ENCODE data around the gene CETP.
"Not testable (repeated sequence)": the region's sequence is repeated elsewhere in the genome, so short reads cannot be mapped to it uniquely, and the experiment has no call there.

The CETP gene

DNA sequence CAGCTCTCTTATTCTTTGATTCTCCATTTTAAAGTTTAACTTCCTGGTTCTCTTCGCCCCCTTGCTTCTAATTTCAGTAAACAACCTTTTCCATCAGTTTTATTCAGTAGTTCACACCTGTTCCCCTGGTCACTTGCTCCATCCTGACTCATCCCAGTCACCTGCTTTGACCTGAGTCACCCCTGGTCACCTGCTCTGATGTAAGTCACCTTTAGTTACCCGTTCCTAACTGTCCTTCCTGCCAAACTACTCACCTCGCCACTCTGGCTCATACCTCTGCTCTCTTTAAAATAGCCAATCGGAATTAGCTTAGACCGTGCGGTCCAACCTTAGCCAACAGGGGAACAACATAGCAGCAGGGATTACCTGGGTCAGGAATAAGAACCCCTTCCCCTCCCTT is 22.9 kb downstream of the CETP start:
- no peak for DNase-seq

DNA sequence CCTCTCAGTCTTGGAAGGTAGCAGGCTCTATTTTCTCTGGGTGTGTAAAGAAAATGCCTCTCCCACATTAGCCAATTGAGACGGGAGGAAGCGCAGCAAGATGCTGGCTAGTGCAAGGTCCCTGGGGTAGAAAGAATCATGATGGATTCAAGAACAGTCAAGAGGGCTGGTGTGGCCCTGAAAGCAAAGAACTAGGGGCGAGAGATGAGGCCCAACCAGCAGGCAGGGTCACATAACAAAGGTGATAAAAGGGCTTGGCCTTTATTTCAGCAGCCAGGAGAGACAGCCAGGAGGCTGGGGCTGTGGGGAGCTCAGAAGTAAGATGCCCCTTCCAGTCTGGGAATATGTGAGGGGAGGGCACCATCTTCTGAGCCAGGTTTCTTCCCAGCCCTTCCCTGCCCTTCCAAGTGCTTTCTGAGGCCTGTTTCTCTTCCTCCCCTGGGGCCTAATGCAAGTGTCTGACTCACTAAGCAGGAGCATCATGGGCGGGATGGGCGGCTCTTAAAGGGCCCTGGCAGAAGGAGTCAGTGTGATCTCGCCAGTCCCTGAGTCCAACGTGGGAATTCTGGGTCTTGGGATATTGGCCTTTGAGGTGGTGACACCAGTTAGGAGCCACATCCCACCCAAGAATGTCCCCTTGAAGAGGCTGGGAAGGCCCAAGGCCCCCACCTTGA is 23.7 kb downstream of the CETP start:
- no peak for DNase-seq

DNA sequence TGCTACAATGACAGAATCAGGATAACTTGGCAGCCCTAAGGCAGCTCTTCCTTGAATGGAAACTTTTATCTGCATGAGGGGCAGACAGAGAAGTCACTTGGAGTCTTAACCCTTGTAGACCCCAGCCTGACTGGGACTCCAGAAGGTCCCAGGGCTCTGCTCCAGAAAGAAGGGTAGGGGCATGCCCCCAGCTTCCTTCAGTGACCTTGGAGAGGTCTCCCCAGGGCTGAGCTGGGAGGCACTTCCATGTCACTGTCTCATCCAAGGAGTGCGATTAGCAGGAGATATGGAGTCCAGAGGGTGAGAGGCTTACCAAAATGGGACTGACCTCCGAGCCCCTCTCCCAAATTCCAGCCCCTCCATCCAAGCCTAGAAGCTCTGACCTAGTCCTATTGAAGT is 24.2 kb downstream of the CETP start:
- DNase-seq, result no peak

DNA sequence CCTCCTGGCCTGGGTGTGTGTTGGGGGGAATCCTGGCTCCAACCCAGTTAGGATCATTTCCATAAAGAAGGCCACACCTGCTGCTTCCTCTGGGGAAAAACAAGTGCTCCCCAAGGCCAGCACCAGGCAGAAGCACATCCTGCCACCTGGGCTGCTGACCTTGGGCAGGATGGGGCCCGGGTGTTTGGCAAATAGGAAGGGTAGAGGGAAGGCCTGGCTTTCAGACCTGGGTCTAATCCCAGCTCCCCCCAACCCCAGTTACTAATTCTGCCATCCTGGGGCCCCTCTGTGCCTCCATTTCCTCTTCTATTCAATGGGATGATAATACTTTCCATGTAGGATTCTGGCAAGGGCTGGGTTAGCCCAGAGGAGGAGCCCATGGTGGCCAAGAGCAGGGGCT is 24.6 kb downstream of the CETP start:
- no peak for DNase-seq

DNA sequence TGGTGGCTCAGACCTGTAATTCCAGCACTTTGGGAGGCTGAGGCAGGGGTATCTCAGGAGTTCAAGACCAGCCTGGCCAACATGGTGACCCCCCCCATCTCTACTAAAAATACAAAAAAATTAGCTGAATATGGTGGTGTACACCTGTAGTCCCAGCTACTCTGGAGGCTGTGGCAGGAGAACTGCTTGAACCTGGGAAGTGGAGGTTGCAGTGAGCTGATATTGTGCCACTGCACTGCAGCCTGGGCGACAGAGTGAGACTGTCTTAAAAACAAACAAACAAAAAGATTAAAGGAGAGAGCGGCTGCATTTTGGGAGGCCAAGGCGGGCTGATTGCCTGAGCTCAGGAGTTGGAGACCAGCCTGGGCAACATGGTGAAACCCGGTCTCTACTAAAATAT is 25.2 kb downstream of the CETP start:
- DNase-seq, result not testable (repeated sequence)

DNA sequence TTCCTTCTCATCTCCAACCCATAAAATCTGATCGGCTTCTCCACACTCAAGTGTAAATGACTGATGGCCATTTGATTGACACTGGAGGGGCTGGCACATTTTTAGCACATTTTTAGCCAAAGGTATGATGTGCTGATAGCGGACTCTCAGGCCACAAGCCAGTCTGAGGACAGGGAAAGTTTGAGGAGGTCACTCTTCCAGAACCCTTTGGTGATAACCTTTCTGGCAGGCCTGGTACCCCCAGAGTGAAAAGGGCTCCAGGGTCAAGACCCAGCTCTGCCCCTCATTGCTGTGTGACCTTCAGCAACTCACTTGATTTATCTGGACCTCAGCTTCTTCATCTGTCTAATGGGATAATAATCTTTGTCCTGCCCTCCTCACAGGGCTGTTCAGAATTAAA is 25.9 kb downstream of the CETP start:
- no peak for DNase-seq

DNA sequence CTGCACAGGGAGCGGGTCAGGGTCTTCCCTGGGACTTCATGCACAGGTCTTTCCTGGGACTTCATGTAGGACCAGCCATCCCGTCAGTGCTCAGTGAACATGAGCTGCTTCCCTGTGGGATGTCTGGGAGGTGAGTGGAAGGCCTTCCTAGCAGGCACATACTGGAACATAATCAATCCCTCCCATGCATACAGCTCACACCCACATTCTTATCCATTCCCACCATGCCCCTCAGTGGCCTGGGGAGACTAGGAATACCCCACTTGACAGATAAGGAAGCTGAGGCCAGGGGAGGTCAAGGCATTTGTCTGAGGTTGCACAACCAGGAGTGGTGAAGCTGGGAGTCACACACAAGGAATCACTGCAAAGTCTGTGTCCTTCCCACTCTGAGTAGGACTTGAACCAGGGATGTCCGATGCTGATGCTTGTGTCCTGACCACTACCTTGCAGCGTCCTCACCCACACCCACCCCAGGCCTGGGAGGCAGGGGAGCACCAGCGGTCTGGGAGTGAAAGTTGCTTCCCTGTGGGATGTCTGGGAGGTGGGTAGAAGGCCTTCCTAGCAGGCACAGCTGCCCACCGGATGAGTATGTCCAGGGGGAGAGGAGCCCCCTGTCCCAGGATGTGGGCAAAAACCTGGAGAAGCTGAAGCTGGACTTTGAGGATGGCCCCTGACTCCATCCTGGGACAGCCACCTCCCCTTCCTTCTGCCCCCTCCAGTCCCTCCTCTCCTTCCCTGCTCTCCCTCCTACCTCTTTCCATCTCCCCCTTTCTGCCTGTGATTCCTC is 26.6 kb downstream of the CETP start:
- DNase-seq, result no peak

DNA sequence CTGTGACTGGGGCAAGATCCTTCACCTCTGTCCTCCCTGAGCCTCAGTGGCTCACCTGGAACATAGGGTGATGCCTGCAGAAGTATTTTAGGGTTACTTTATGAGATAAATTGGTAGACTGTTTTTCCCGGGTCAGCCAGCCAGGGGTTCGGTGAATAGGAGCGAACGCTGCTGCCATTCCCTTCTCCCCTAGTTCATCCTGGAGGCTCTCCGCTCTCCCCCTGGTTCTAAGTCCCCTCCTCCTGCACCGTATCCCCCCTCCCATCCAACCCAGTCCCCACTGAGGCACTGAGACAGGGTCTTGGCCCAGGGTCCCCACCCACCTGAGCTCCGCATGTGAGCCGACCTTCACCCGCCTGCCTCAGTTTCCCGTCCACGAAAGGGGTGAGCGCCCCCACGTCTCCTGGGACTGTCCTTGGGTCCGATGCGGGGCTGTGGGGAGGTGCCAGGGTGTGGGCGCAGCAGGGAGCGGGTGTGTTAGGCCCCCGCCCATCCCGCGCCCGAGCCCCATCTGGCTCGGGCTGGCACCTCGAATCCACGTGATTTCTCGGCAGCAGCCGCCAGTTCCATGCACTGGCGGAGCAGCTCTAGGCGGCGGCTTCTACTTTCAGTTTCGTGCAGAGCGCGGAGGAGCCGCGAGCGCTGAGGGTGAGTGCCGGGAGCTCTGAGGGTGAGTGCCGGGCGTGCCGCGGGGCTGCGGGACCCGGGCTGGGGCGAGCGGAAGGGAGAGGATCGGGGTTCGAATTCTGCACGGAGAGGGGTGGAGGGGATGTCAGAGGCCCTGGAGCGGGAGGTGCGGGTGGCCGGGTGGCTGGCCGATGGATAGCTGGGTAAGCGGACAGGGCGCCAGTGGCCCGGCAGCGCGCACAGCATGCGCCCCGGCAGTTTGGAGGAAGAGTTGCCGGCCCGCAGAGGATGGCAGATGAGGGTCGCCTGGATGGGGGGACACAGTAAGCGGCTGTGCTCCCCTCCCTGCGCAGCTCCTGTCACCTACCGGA is 27.5 kb downstream of the CETP start, which contains the start of gene NLRC5:
TSS of gene NLRC5 (plus strand) at position 610 of the 998 bp plus-strand sequence. CDS start 31,156 bp downstream, outside the sequence.
- no peak for DNase-seq

DNA sequence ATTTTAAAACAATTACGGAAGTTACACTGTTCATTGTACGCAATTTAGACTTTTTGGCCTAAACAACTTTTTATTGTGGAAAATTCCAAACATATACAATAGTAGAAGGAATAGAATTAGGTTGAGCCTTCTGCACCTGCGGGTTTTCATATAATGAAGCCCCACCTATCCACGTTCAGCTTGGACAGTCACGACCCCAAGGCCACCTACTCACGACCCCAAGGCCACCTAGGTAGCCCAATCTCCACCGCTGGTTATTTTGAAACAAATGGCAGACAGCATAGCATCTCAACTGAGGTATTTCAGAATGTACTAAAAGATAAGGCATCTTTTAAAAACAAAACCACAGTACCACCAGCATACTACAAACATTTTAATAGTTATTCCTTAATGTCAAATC is 28.2 kb downstream of the CETP start:
- no peak for DNase-seq

DNA sequence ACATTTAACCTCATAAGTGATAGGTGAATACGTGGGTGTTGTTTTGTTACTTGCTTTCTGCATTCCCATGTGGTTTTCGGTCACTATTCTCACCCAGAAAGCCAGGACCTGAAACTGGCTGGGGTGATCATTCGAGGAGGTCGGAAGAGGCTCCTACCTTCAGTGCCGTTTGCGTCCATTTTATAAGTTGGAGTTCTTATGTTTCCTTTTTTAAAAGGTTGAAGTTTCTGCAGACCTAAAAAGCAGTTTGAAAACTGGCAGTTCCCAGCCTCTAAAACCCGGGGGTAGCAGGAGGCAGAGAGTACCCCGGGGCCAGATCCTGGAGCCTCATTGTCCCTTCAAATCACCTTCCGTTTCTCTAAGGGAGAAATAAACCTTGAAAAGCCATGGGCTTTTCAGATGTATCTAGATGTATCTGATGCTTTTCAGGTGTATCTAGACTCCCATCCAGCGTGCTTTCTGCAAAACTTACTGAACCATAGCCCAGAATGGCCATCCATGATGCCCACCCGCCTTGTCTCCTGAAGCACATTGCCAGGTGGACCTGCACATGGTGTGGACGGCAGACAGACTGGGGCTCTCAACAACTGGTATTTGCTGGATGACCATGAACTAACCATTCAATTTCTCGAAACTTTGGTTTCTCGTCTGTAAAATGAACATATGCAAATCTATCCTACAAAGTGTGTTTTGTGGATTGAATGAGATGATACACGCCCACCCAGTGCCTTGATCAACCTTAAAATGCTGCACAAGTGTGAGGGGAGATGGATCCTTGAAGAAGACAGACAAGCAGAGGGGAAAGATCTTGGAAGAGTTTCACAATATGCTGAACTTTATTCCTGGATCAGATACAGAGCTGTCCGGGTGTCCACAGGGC is 28.9 kb downstream of the CETP start:
- no peak for DNase-seq

DNA sequence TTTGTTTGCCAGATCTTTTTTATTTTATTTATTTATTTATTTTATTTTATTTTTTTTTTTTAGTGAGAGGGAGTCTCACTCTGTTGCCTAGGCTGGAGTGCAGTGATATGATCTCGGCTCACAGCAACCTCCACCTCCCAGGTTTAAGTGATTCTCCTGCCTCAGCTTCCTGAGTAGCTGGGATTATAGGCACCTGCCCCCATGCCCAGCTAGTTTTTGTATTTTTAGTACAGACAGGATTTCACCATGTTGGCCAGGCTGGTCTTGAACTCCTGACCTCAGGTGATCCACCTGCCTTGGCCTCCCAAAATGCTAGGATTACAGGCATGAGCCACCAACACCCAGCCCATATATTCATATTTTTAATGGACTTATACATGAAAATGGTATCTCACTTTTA is 30.7 kb downstream of the CETP start:
- not testable (repeated sequence) for DNase-seq

DNA sequence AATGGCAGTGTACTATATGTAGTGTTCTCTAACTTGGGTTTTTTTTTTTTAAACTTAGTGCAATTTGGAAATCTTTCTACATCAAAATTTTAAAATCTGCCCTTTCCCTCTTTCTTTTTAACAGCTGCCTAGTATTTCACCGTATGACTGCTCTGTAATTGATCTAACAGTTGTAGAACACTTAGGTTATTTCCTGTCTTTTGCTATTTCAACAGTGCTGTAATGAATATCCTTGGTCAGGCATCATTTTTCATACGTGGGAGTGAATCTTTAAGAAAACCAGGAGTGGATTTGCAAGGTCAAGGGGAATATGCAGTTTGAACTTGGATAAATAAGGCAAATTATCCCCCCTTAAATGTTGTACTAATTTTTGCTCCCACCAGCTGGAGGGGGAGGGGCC is 31.5 kb downstream of the CETP start:
- DNase-seq, result no peak

DNA sequence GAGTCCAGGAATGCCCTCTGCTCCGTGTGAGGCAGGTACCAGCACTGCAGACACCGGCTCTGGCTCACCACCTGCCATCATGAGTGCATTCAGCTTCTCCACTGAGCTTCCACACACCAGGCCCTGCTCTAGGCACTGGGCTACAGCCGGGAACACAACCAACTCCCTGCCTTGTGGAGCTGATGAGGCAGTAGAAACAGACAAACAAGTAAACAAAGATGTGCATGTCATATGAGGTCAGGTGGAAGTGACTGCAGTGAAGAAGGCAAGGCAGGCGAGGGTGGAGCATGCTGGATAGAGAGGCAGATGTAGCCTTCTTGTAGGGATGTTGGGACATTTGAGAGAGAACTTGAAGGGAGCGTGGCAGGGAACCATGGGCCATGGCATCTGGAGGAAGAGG is 32.6 kb downstream of the CETP start:
- no peak for DNase-seq

DNA sequence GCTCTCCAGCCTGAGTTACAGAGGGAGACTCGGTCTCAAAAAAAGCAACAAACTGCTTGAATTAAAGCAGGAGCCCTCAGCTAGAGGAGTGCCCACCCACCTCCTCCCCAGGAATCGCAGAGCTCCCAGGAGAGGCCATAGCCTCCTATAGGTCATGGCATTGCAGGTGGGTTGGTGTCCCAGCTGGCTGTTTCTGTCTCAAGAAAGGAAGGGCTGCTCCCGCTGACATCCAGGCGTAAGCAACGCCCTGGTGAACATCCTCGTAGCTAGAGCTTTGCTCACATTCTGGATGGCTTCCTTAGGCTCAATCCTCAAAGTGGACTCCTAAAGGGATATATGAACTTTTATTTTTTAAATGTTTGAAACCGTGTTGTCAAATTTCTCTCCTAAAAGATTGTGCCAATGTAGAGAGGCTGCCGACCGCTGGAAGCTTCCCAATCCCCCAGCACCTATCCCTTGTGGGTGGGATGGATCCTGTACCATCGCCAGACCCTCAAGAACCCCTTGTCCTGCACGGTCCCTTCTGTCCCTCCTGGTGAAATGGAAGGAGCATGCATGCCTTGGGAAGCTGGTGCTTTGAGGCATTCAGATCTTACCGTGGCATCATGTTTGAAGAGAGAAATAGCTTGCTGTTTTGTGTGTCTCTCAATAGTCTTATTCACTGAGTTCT is 33.5 kb downstream of the CETP start:
- no peak for DNase-seq

DNA sequence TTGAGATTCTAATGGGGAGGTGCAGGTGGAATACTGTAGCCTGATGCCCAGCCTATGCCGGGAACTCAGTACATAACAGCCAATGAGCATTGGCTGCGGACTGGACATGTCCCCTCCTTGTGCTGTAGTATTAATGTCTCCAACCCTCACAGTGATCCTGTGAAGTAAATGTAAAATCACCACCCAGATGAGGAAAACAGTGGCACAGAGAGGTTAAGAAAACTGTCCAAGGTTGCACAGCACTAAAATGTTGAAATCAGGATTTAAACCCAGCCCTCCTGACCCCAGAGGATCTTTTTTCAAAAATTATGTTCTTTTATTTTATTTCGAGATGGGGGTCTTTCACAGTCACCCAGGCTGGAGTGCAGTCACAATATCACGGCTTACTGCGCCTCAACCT is 35.5 kb downstream of the CETP start:
- no peak for DNase-seq

DNA sequence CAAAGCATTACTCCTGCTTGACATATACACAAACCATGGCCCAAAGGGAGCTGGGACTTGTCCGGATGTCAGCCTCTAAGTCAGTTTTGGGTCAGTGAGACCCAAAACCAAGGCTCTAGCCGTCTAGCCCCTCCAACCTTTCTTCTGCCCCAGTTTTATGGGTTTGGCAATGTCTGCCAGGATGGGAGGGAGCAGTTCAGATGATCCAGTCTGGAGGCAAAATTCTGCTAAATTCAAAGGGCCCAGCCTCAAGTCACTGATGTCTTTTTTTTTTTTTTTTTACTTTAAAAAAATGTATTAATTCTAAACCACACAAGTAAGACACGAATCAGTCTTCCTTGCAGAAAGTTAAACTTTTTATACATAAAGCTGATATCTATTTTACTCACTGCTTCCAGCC is 36.2 kb downstream of the CETP start:
- no peak for DNase-seq

DNA sequence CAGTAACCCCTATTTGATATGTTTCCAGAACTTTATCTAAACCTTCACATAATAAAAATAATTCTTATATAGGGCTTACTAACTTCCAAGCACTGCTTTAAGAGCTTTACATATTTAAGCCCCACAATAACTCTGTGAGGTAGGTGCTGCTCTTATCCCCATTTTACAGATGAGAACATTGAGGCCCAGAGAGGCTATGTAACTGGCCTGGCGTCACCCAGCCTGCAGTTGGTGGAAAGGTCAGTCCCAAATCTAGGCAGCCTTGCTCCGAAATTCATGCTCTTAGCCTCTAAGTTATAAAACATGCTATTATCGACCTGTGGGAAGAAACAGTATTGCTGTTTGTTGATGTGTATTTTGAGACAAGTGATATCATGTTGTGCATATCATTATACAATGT is 36.6 kb downstream of the CETP start:
- no peak for DNase-seq

DNA sequence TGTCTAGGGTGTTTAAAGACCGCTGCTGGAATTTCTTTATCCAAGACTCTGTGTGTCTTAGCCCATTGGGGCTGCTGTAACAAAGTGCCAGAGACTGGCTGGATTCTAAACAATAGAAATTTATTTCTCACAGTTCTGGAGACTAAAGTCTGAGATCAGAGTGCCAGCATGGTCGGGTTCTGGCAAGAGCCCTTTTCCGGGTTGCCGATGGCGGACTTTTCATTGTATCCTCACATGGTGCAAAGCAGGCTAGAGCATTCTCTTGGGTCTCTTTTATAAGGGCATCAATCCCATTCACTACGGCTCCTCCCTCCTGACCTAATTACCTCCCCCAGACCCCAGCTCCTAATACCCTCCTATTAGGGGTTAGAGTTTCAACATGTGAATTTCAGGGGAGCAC is 37.1 kb downstream of the CETP start:
- no peak for DNase-seq

DNA sequence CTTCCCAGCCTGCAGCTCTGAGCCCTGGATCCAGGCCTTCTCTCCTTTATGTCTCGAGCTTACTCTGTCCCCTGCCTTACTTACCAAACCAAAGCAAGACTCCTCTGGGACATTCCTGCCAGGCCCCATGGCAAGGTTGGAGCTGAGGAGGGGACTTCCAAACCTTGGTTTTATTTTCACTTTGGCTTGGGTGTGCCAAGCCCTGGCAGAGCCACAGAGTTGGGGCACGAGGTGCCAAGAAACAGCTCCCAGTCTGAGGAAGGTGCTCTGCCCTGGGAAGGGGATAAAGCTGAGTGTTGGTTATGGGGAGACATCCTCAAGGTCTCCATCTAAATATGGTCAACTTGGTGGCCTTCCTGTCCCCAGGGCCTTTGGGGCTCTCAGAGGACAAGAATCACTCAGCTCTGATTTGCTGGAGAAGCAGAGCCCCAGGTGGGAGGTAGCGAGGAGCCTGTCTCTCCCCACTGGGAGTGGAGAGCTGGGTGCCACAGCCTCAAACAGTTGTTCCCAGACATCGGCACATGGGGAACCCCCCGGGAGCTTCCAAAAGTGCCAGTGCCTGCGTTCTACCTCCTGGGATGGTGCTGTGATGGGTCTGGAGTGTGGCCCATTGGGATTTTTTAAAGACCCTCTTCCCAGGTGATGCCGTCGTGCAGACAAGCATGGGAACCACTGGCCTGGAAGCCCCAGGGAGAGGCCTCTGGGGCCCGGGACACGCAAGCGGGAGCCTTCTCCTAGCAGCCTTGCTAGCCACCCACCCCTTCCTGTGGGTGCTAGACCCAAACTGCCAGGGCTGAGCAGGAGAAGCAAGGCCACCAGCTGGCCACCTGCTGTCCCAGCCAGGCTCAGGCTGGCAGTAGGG is 37.9 kb downstream of the CETP start:
- DNase-seq, result no peak

DNA sequence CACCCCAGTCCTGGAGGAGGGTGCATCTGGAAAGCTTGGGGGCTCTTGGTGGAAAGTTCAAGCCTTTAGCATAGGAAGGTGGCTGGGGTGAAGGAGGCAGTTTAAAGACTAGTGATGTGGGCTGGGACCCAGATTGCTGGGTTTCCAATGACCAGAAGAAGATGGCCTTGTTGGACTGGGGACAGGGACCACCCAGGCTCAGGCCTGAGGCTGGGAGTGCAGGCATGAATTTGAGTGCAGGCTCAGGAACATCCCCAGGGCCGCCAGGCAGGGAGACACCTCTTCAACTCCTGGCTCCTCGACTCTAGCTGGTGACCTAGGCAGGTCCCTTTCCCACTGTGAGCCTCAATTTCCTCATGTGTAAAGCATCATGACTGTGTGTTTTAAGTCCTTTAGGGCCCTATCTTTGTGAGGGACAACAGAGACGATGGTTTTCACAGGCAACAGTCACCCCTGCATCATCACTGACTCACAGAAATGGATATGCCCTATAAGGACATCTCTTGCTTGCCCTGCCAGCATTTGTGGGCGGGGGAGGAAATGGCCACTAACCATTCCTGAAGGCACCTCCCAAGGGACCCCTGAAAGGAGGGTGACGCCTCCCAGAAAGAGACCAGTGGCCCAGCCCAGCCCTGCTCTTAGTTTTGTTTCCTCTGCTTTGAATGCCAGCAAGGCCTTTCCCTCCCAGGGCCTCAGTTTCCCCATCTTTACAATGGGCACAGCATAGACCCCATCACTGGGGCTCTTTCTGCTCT is 38.7 kb downstream of the CETP start:
- no peak for DNase-seq

Measured in cortex of kidney (tissue), 1 donor.